K562 (cell line): ENCODE measurements around the gene SPNS1. TPM values are rescaled to one million over a fixed set of nuclear protein-coding genes. Genes with fewer than 3 reads are reported as not detected.
A peak's percentile ranks its signal among the peaks of the same experiment; 100 is the strongest.

Experiments
- ADNP ChIP-seq: fragments of 200-800 bp; sonication (Bioruptor generic); IDR thresholded peaks from 2 replicates; pipeline ENCODE4 v1.6.1; 2016; ENCODE audit warnings: missing genetic modification characterization, missing compliant biosample characterization
- BCLAF1 ChIP-seq, 2 experiments: fragments of 450-650 bp in 1 of 2; IDR thresholded peaks; 2 replicates each; pipeline ENCODE4 v1.6.1; 2011 to 2017; ENCODE audit warnings: low read depth in 2 of 2, antibody characterized with exemption in 1 of 2, borderline replicate concordance in 1 of 2, low read length in 1 of 2, mild to moderate bottlenecking in 1 of 2, mixed read lengths in 1 of 2; ENCODE audit not compliant: control insufficient read depth in 1 of 2
- CGGBP1 ChIP-seq: fragments of 250-450 bp; sonication (Bioruptor Pico); IDR thresholded peaks from 2 replicates; pipeline ENCODE4 v1.9.0; 2021; ENCODE audit warnings: mild to moderate bottlenecking
- HMBOX1 ChIP-seq: sonication (generic); IDR thresholded peaks from 2 replicates; pipeline ENCODE4 v1.6.1; 2016
- PCBP2 ChIP-seq: fragments of 200-400 bp; formaldehyde crosslinking; IDR thresholded peaks from 2 replicates; pipeline ENCODE4 v1.6.1; 2018; ENCODE audit warnings: low read length, low read depth, mild to moderate bottlenecking, moderate library complexity; ENCODE audit not compliant: poor library complexity, severe bottlenecking
- REST ChIP-seq, 2 experiments: fragments of 450-650 bp; formaldehyde crosslinking in 1 of 2; IDR thresholded peaks; 2 replicates each; pipeline versions ENCODE4 v1.4.0 to v1.6.1; 2014 to 2020; ENCODE audit warnings: mild to moderate bottlenecking in 2 of 2, borderline replicate concordance in 1 of 2, low read depth in 1 of 2
- SP2 ChIP-seq: IDR thresholded peaks from 2 replicates; pipeline ENCODE4 v1.6.1; 2011; ENCODE audit warnings: mild to moderate bottlenecking, low read depth, low read length, moderate library complexity; ENCODE audit not compliant: poor library complexity, severe bottlenecking; ENCODE audit errors: extremely low read depth
- ZKSCAN3 ChIP-seq: fragments of 250-450 bp; sonication (Bioruptor Pico); IDR thresholded peaks from 2 replicates; pipeline ENCODE4 v1.4.0; 2020
- ZNF311 ChIP-seq: fragments of 250-450 bp; sonication (Bioruptor Pico); IDR thresholded peaks from 2 replicates; pipeline ENCODE4 v1.4.0; 2020; ENCODE audit warnings: mild to moderate bottlenecking, moderate library complexity
- ZNF583 ChIP-seq: fragments of 250-450 bp; sonication (Bioruptor Pico); IDR thresholded peaks from 2 replicates; pipeline ENCODE4 v1.4.0; 2020
- polyA plus RNA-seq, 8 experiments: library from polyadenylated mRNA; depleted of rRNA in 4 of 8; stranded (reverse) in 5 of 8; unstranded in 3 of 8; fragments of >200 nt; fragmentation: Nextera tagmentation in 2 of 8; fragmentation: Illumina TruSeq in 1 of 8; extraction: Ambion mirVana in 2 of 8; extraction: Trizol in 1 of 8; gene quantifications; 2 replicates each; pipeline versions ENCODE4 v1.2.1 to v1.2.3, GENCODE V29; 2011 to 2014; ENCODE audit warnings: inconsistent platforms in 1 of 8, missing spikeins in 1 of 8
- total RNA-seq, 7 experiments: library from RNA; depleted of rRNA in 6 of 7; stranded (reverse); fragments of >200 nt in 6 of 7; fragmentation: Illumina TruSeq in 2 of 7; extraction: Trizol in 2 of 7; gene quantifications; 2 replicates each; pipeline versions ENCODE4 v1.2.1 to v1.2.3, GENCODE V29; 2011 to 2021; ENCODE audit warnings: low replicate concordance in 1 of 7
- TF ChIP-seq, protein P1 (sequence below): fragments of 450-650 bp; IDR thresholded peaks from 2 replicates; pipeline ENCODE4 v1.6.1; 2016; ENCODE audit warnings: antibody characterized with exemption

Gene SPNS1
- total and polyA plus RNA-seq, 9 of the 15 experiments (the other 6 are each of a cell fraction or from before 2014, with no cell fraction given): 0.58 to 64.9 (median 13.7) TPM

GRCh38 chr16:28925386-28926228, 49.0 kb upstream of the SPNS1 start (continued):
- TF ChIP-seq REST (IDR thresholded peaks at IDR 0.05; ENCODE audit: borderline replicate concordance) (no peak; the same call in 1 of the 2 replicates), REST (CRISPR knock-in tag; IDR thresholded peaks at IDR 0.05; ENCODE audit: low read depth) (peak; percentile 79; the same call in 1 of the 2 replicates), ZNF311 (CRISPR knock-in tag) (no peak), ADNP (tag) (no peak), PCBP2 (no peak), BCLAF1 (IDR thresholded peaks at IDR 0.05; ENCODE audit: borderline replicate concordance in 1 of 2, control insufficient read depth in 1 of 2, low read depth in 2 of 2, low read length in 1 of 2) (no peak), CGGBP1 (0 out of 2 replicates have a peak, but pooled peaks have one; percentile 27), HMBOX1 (peak; percentile 65; the same call in 1 of the 2 replicates), SP2 (no peak), ZKSCAN3 (CRISPR knock-in tag) (no peak), ZNF583 (CRISPR knock-in tag) (peak; percentile 45; the same call in 1 of the 2 replicates)
- TF ChIP-seq, protein P1, sequence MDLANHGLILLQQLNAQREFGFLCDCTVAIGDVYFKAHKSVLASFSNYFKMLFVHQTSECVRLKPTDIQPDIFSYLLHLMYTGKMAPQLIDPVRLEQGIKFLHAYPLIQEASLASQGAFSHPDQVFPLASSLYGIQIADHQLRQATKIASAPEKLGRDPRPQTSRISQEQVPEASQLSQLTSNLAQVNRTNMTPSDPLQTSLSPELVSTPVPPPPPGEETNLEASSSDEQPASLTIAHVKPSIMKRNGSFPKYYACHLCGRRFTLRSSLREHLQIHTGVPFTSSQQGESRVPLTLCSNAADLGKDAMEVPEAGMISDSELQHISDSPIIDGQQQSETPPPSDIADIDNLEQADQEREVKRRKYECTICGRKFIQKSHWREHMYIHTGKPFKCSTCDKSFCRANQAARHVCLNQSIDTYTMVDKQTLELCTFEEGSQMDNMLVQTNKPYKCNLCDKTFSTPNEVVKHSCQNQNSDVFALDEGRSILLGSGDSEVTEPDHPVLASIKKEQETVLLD: no peak
